DMS79 (cell line): ENCODE data around the gene POLL.
"Not testable (repeated sequence)": the region's sequence is repeated elsewhere in the genome, so short reads cannot be mapped to it uniquely, and the experiment has no call there.

ENCODE experiments used
- DNase-seq: peaks from one replicate; lab custom pipeline; 2025; lab: John Stamatoyannopoulos, UW

Gene POLL

DNA sequence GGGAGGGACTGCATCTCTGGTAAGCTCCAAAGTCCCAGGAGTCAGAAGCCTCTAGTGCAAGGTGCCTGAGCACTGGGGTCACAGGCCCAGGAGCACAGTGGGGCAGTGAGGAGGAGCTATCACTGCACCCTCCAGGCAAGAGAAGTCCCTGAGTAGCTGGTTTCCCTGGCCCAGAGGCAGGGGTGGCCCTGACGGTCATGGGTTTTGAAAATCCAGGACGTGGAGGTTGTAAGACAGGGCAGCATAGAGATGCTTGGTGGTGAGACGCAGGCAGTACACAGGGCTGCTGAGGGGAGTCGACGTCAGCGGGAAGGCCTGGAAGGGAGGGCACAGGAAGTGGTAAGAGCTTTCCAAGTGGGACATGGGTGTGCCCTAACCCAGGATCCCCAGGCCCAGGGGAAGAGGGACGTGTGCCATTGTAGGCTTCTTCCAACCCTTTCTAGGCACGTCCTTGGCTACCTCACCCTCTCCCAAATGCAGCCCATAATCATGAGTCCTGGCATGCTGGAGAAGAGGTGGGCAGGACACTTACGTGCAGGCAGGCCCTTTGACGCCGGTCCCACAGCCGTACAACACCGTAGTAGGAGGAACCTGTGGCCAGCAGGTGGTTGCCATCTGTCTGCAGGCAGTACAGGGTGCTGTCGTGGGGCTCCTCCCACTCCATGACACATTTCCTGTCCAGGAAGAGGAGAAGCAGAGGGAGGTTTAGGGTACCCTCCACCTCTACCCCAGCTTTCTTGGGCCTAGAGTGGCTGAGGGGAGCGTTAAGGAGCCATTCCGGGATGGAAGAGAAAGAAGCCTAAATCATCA is 23.2 kb upstream of the POLL start:
- no peak for DNase-seq

DNA sequence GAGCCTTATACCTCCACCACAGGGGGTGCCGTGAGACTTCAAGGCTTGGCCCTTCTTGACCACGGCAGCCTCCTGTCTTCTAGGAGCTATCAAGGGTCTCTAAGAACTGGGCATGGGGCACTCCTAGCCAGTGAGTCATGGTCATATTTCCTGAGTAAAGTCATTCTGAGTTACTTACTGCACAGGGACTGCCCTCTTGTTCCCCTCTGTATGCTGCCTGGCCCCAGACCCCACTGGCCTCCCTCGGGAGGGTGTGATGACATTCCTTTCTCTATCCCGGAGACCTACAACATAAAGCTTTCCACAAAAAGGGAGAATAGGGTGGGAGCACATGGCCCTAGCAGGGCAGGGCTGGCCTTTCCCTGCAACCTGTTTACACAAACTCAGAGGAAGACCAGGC is 21.4 kb upstream of the POLL start:
- DNase-seq = no peak

DNA sequence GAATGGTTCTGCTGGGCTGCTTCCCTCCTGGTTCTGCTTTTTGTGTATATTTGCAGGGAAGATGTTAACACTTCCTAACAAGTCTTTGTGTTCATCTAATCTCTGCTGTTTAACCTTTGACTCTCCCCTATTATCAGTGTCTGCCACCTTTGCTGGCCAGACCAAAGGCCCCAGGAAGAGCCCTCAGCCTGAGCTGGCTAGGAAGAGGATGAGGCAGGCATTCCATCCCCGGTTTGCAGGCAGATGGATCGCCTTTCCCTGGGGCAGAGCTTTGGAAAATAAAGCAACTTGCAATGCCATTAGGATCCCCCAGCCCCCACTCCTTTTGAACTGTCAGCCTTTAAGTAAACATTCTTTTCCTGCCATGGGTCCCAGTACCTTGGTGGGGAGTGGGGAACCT is 19.1 kb upstream of the POLL start:
- DNase-seq = no peak

DNA sequence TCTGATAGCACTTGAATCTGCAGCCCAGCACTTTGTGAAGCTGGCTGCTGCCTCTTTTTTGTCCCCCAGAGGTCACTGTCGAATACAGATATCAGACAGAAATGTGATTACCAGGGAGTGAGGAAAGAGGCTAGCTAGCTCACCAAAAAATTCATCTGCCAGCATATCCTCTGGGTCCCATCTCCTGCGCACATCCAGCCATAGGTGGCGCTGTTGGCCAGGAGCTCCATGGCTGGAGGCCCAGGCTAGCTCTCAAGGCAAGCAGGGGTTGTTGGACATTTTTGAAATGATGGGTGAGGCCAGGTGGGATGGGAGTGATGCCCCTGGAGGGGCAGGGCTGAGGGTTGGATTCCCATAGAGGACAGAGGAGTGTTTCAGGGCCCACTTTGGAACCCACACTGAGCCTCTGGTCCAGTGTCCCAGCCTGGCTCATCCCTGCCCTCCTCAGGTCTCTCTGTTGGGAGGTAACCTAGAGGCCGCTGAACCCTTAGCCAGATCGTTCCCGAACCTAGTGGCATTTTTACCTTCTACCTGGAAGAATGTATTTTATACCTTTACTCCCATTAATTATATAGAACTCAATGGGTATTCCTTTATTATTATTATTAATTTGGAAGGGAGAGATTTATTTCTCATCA is 14.8 kb upstream of the POLL start:
- DNase-seq = peak; percentile 39

DNA sequence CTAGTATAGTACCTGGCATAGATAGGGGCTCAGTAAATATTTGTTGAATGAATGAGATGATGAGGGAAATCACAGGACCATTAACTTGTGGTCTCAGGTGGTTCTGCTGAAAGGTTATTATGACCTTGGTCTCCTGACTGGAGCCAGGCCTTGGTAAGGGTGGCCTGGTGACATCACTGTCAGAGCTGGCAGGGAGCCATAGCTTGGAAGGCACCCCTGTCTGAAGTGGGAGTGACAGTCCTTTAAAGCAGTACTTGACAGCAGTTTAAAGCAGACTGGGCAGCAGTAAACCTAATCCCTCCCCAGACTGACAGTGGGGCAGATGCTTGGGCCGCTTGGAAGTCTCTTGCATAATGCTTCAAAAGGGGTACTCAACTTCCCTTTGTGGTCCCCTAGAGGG is 13.5 kb upstream of the POLL start:
- DNase-seq = peak; percentile 23

DNA sequence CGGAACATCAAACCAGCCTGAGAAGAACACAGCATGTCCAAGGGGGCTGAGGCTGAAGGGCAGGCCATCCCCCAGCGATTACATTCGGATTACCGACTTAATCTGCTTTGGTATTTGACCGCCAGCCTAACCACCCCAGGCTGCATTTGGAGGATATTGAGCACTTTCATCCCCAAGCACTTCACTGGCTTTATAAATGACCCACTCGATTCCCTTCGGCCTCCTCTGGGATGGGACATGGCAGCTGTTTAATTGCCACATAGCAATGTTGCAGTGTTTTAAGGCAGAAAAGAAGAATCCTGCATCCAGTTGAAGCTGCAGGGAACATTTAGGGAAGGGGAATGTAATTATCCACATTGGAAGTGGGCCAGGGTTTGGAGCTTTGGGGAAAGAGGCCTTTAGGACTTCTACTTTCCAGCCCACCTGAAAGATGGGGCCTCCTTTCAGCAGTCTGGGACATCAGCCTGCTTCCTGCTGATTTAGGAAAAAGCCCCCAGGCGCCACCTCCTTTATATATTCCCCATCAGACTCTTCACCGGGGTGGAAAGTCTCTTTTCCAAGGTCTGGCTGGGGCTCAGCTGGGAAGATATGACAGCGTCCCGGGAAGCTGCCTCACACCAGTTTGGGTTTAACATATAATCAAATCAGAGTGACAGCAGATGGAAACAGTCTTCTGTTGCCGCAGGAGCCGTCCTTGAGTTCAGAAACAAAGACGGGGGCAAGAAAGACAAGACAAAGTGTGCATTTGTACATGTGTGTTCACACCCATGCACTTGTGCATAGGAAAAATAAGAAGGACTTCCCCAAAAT is 9.2 kb upstream of the POLL start:
- no peak for DNase-seq

DNA sequence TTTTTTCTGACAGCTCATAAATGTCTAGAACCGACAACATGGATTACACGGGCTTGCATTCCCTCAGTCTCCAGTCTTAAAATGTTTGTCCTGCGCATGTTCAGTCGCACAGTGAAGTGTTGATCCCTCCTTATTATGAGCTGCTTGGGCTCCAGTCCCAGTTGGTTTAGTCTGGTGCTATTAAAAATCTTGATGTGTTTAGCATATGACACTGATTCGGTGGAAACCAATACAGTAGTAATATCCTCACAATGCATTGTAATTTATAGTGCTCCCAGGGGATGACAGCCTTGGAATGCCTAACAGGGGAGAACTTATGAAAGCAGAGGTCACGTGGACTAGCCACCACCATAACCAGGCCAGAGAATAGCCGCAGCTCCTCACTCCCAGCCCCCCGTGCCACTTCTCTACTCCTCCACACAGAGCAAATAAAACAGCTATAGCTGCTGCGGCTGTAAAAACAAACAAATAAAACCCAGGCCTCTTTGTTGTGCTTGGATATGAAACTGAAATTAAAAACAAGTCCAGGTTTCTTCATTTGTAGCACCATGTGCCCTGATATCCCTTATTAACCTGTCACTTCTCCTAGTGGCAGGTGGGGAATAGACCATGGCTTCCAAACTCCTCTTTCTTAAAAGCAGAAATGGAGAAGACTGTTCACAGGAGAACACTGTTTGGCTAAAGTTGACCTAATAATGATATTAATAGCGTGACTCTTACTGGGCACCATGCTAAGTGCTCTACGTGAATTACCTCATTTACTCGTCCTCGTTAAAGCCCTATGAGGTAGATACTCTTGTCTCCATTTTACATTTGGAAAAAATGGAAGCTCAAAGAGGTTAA is 7.8 kb upstream of the POLL start:
- peak; percentile 27 for DNase-seq

DNA sequence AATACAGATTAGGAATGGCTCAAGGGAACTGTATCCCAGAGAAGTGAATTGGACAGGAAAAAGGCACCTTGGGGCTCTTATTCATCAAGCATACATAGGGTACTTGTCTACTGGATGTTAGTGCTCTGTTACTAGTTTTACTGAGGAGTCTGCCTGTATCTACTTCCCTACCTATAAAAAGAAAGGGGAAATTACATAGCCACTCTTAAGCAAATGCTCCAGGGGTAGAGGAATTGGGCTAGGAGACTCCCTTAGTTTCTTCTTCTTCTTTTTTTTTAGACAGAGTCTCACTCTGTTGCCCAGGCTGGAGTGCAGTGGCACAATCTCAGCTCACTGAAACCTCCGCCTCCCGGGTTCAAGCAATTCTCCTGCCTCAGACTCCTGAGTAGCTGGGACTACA is 5.3 kb upstream of the POLL start:
- not testable (repeated sequence) for DNase-seq

DNA sequence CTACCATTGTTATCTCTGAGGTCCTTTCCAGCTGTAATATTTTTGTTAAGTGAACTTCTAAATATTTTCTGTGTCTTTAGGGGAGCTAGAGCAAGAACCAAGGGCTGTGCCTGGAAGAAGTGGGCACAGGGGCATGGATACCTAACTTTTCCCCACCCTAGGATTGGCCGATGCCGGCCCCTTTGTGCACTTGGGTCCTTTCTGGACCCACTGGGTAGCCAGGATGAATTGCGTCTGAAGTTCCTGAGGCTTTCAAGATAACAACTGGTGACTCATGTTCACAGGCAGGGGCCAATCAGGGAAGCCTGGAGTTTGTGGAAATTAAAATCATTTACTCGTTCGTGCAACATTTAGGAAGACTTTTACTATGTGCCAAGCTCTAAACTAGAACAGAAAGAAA is 822 bp upstream of the POLL start:
- DNase-seq = no peak

DNA sequence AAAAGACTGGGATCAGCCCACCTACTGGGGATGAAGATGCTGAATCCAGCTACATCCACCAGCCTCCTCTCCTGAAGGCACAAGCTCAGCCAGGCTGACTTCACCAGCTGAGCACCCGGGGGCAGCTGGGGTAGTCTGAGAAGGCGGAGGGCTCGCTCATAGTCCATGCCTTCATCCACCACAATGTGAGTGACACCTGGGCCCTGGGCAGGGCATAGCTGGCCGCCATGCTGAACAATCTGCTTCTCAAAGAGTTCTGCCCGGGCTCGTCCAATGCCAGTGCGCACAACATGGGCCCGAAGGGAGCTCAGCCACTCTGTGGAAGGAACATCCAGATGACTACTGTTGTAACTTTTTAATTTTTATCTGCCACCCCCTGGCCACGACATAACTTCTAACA is 2.2 kb downstream of the POLL start:
- no peak for DNase-seq

DNA sequence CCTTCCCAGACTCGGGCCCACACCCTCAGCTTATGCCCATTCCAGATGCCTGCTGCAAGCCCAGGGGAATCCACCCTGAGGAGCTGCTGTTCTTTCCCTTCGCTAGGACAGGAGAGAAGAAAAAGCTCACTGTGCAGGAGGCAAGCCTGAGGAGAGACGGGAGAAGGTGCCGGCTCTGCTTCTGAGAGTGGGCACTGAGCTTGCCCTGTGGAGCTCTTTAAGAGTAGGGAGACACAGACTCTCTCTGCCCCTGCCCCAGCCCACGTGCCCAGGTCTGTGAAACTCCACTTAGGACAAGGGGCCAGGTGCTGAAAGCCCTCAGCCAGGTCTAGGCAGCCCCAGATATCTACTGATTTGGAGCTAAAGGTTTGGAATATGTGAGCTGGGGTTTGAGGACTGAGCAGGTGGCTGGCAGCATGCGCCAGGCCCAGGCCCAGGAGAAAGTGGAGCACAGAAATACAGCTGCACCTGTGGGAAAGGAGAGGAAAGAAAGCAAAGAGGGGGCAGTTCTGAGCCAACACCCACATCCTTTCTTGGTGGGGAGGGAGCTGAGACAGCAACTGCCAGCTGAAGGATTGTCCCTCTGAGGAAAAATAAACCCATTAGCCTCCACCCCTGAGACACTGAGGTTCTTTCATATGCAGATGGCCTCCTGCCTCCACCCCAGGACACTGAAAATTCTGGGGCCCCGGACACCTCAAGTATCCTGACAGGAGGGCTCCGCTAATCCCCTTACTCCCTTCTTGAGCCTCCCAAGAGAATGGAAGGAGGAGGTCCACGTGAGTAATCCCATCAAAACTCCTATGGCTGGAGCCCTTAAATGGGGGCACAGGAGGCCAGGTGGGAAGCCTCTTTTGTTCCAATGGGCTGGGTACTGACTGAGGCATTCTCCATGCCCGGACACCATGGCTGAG is 7.3 kb downstream of the POLL start:
- no peak for DNase-seq

DNA sequence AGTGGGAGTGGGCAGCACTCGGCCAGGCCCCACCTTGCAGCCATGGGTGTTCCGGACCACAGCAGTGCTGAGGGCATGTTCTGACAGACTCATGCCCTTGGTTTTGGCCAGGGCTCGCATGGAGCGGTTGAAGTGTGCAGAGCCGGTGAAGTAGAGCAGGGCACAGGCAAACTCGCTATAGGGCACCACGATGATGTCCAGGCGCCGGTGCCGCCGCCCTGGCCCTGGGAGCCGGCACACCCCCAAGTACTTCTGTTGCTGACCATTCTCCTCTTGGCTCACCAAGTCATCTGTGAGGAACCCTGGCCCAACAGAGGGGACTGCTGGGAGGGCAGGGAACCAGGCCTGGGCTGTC is 8.6 kb downstream of the POLL start:
- no peak for DNase-seq

DNA sequence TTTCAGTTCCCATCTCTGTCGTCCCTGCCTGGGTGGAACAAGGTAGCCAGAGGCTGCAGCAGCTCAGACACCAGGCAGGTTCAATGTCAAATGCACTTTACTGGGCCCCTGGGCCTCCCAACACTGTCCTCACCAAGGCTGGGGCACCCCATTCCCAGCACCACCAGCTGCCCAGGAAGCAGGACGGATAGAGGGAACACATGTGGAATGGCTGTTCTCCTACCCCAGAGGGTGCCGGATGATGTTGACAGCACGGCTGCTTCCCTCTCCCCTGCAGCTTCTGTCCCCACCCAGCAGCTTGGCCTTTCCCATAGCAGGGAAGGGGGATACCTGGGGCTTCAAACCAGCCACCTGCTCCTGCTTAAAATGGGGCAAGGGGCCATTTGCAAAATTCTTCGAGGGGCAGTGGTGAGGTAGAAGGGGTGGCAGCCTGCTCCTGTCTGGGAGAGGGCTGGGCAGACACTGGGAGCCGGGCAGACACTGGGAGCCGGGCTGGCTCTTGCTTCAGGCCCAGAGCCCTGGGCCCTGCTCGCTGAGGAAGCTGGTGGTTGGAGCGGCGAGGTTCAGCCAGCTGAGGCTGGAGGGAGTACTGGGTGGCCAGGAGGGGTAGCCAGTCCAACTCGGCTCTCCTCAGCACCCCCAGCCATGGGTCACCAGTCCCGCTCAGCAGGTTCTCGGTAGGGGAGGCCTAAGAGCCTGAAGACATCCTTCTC is 9.1 kb downstream of the POLL start:
- DNase-seq = no peak

DNA sequence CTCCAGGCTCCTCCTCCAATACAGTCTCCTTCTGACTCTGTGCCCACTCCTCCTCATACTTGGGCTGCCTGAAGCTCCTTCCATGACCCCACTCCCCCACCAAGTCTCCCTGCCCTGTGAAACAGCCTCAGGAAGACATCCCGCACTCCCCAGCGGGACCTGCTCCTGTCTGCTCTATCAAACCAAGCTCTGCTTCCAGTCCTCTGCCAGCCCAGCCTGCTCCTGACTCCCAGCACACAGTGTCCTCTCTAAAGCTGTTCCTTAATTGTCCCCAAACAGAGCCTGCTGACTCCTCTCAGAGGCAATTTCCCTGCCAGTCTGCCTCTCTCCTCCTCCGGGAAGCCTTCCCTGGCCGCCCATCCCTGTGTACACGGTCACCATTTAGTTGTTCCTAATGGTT is 9.9 kb downstream of the POLL start:
- DNase-seq = no peak

DNA sequence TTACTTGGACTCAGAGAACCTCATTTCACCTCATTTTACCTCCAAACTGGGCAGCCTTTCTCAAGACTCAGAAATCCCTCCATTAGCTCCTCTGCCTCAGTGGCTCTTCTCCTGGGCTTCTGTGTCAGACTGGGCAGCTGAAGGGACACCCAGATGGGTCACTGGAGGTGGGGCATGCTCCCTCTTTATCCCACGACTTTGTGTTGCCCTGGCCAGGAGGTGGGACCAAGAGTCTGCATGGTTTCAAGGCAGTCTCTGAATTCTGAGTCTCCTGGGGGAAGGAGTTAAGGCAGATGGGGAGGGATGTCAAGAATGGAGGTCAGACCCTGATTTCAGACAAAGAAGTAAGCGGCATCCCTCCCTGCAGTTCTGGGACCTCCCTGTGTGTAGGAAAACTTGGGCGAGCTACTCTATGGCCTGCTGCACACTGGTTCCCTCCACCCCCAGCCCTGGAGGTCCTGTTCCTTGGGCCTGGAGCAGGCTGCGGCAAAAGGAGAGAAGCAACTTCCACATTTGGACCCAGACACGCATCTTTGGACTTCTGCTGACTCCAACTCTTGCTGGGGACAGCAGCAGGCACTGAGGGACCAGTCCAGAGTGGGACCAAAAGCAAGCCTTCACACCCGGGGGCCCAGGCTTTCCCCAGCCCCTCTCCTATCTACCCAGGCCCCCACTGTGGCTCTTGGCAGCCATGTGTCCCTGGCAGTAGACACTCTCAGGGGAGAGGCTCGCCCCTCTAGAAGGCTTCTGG is 10.8 kb downstream of the POLL start:
- no peak for DNase-seq

DNA sequence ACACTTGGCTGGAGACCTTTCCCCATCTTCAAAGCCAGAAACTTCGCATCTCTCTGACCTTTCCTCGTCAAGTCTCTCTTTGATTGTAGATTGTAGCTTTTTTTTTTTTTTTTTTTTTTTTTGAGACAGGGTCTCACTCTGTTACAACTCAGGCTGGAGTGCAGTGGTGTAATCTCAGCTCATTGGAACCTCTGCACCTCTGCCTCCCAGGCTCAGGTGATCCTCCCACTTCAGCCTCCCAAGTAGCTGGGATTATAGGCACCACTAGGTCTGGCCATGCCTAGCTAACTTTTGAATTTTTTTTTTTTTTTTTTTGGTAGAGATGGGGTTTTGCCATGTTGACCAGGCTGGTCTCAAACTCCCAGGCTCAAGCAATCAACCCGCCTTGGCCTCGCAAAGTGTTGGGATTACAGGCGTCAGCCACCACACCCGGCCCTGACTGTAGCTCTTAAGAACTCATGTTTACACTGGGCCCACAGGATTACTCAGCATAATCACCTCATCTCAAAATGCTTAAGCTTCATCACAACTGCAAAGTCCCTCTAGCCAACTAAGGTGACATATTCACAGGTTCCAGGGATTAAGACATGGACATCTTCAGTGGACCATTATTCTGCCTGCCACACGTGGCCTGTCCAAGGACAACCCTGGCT is 11.7 kb downstream of the POLL start:
- DNase-seq = no peak

DNA sequence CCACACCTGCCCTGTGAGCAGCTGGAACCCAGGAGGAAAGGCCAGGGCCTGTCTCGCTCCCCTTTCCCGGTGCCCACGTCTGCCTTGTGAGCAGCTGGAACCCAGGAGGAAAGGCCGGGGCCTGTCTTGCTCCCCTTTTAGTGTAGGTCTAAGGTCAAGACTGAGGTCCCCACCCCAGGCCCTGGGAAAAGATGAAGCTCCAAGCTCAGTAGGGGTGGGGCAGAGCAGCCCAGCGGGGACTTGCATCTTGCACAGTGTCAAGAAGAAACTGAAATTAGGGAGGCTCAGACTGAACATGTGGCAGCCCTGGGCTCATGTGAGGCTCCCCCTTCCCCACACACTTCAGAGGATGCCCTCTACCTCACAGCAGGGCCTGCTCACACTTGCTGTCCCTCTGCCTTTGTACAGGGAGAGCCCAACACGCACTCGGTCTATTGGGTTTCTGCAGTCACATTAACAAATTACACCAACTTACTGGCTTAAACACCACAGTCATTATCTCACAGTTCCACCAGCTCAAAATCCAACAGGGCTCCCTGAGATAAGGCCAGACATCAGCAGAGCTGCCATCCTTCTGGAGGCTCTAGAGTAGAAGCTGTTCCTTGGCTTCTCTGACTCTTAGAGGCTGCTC is 12.4 kb downstream of the POLL start:
- no peak for DNase-seq

DNA sequence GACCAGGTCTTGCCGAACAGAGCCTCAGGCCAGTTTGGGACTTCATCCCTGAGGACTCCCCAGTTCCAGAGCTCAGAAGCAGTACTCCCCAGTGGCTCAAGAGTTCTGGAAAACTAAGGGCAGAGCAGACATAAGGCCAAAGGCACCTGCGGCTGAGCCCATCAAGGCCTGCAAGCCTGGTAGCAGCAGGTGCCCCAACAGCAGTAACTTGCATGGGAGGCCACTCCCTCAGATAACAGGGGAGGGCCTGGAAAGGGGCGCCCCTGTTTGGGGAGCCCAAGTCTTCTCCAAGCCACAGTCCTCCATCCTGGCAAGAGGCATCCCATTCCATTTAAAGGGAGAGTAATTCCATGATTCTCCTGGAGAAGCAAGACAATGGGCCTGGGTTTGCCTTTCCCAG is 13.0 kb downstream of the POLL start:
- DNase-seq = no peak
